NOMO-1 treated with DMSO at 0.1 percent for 48 hours (cell line): ENCODE results near the gene CHL1.

Experiments used
- DNase-seq: peaks from one replicate; lab custom pipeline; 2025; ENCODE audit not compliant: unreplicated experiment; lab: John Stamatoyannopoulos, UW

Gene CHL1

DNA sequence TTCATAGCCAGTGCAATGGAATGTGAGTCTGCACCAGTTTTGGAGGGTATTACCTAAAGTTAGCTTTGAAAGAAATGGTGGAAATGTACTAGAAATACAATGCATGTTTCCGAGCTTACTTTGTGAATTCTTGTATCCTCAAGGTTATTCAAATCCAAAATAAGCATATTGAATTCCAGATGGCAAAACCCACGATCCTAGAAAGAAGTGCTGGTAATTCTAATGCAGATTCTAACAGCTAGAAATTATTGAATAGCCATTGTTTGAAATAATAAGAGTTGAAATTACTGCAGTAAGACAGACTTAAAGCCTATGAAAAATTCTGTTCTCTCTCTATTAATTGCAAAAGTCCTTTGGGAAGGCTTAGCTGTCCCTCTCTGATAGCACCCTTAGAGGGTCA, 258.4 kb downstream of the CHL1 start:
- no peak for DNase-seq

- no peak for DNase-seq
These were observed 261.6 kb downstream of the CHL1 start for GRCh38 chr3:458124-458523.

GRCh38 chr3:458653-459310, 262.2 kb downstream of the CHL1 start:
- DNase-seq, result no peak
